Peyer's patch (tissue), 4 donors: ENCODE measurements around the gene TUB.

Experiments
- CTCF ChIP-seq, 6 experiments: fragments of 450-650 bp in 4 of 6; fragments of 200-600 bp in 2 of 6; sonication (generic) in 1 of 6; IDR thresholded peaks; one replicate each; pipeline ENCODE4 v1.5.1; 2017 to 2019; ENCODE audit warnings: antibody characterized with exemption in 6 of 6, mild to moderate bottlenecking in 3 of 6, moderate library complexity in 1 of 6
- POLR2A ChIP-seq, 2 donors: fragments of 450-650 bp; IDR thresholded peaks; one replicate each; pipeline ENCODE4 v1.5.1; 2017; ENCODE audit warnings: antibody characterized with exemption in 2 of 2, mild to moderate bottlenecking in 2 of 2, moderate library complexity in 2 of 2

- TF ChIP-seq CTCF (IDR thresholded peaks at IDR 0.05) = no peak
- no peak for TF ChIP-seq POLR2A (IDR thresholded peaks at IDR 0.05)
Observed at GRCh38 chr11:8075119-8075726, 5.8 kb upstream of the TUB start.
